Activated CD8-positive, alpha-beta memory T cell treated with anti-CD3 and anti-CD28 coated beads for 1 hour (primary cell): Measurements from ENCODE around the gene TRIM73.
"Not testable (repeated sequence)": the region's sequence is repeated elsewhere in the genome, so short reads cannot be mapped to it uniquely, and the experiment has no call there.

Experiments used
- DNase-seq, 2 donors: peaks; one replicate each; pipeline ENCODE4 v3.0.0-alpha.2; 2020; ENCODE audit warnings: low read depth in 1 of 2; ENCODE audit errors: extremely low read depth in 1 of 2

The TRIM73 gene

DNA sequence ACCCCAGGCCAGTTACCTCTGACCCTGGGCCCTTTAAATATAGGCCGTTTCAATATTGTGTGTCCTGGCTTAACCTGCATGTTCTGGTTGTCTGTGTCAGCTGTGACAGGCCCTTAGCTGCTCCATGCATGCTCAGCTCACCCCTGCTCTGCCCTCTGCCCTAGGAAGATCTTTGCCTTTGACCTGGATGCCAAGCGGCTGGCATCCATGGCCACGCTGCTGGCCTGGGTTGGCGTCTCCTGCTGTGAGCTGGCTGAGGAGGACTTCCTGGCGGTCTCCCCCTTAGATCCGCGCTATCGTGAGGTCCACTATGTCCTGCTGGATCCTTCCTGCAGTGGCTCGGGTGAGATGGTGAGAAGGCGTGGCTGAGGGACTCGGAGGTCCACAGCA, 20.0 kb downstream of the TRIM73 start:
- DNase-seq, result not testable (repeated sequence)

DNA sequence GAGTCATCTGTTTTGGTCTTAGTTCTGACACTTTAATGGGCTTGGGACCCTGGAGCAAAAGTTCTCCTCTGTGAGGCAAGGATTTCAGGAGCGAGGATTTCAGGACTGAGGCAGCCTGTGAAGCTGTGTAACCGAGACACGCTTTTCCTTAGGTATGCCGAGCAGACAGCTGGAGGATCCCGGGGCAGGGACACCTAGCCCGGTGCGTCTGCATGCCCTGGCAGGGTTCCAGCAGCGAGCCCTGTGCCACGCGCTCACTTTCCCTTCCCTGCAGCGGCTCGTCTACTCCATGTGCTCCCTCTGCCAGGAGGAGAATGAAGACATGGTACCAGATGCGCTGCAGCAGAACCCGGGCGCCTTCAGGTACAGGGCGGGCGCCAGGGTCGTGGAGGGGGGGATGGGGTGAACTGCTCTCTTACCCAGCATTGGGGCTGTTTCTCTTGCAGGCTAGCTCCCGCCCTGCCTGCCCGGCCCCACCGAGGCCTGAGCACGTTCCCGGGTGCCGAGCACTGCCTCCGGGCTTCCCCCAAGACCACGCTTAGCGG, 20.5 kb downstream of the TRIM73 start:
- DNase-seq, result not testable (repeated sequence)

GRCh38 chr7:75416787-75417186, 21.4 kb downstream of the TRIM73 start:
- not testable (repeated sequence) for DNase-seq

DNA sequence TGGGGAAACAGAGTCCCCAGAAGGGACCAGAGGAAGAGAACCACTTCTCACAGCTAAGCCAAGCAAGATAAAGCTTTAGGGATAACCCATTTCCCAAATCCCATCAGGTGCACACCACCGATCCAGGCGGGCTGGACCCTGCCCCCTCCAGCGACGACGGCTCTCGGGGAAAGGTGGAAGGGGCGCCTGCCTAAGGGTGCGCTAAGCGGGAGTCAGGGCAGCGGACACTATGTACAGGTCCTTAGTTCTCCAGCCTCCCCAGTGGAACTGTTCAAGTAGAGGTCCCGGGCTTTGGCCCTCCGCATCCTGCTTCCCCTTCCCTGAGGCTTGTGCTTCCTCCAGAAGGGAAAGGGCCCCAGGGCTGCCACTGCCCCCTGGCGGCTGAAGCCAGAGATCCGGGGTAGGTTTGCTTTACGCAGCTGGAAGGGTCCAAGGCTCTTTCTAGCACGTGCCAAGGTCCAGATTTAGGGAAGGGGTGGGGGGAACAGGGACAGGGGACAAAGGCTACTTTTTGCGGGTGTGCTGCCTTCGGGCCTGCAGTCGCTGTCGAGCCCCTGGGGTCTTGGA, 22.9 kb downstream of the TRIM73 start:
- DNase-seq, result not testable (repeated sequence)

GRCh38 chr7:75419210-75419609, 23.8 kb downstream of the TRIM73 start:
- DNase-seq, result not testable (repeated sequence)

DNA sequence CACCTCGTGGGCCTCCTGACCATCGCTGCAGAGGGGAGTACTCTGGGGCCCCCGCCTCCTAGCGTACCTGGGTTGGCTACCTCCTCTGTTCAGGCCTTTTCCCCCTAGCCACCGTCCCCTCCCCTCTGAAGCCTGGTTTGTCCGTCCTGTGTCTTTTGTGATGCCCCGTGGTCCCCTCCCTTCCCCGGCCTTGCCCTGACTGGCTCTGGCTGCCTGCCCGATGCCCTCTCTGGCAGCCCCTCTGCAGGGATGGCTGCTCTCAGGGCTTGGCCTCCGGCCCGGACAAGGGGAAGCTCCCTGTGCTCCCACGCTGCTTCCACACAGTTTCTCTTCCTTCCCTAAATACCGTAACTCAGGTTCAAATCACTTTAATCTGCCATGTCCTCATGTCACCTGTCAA, 24.3 kb downstream of the TRIM73 start:
- DNase-seq, result not testable (repeated sequence)

DNA sequence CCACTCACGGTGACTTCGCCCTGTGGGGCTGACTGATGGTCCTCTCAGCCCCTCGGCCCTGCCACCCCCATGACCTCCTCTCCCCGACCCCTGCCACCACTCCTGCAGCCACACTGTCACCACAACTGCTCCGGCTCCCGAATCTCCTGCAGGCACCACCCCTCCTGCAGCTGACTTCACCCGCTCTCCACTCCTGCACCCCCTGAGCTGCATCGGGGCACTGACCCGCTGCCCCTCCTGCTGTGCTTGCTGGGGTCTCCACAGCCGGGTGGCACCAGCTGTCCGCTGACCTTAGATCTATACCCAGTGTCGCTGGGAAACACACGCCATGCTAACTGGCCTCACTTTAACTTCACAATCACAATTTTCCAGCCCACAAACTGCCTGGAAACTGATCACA, 24.7 kb downstream of the TRIM73 start:
- not testable (repeated sequence) for DNase-seq

DNA sequence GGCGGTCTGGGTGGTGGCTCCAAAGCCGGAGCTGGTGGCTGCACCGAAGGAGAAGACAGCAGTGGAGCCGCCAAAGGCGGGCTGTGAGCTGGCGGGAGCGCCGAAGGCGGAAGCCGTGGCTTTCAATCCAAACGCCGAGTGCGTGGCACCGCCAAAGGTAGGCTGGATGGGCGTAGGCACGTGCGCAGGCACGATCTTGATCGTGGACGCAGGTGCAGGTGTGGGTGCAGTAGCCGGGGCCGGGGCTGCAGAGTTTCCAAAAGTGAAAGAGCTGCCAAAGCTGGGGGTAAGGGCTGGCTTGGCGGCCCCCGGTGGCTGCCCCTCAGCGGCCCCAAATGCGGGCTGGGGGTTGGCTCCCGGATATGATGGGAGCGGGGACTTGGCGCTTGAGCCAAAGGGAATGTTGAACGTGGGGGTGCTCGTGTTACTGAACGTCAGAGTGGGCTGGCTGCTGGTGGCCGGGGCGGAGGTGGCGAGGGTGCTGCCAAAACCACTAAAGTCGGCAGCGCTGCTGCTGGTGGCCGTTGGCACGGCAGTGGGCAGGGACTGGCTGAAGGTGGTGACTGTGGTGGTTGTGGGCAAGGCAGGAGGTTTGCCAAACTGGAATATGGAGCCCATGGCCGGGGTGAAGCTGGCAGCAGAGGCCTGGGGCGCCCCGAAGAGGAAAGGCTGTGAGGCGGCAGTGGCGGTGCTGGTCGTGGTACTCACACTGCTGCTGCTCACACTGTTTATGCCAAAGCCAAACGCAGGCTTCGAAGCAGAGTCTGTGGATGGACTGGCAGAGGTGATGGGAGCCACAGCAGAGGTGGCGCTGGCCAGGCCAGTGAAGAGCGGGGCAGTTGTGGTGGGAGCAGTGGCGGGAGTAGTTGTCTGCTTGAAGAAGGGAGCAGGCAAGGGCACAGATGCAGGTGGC, 26.6 kb downstream of the TRIM73 start:
- DNase-seq, result not testable (repeated sequence)

DNA sequence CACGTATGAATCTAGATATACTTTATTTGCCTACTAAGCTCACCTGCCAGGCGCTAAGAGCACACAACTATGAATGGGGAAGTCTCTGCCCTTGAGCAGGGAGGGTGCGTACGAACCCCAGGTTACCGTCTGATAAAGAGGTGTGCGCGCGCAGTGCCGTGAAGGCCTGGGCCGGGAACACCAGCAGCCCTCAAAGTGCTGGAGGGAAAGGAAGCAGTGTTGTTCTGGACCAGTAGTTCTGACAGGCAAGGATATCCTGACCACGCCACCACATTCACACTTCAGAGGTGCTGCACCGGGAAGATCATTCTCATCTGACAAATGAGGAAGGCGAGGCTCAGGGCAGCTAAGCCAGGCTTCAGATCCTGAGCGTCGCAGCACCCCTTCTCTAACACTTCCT, 28.1 kb downstream of the TRIM73 start:
- not testable (repeated sequence) for DNase-seq

DNA sequence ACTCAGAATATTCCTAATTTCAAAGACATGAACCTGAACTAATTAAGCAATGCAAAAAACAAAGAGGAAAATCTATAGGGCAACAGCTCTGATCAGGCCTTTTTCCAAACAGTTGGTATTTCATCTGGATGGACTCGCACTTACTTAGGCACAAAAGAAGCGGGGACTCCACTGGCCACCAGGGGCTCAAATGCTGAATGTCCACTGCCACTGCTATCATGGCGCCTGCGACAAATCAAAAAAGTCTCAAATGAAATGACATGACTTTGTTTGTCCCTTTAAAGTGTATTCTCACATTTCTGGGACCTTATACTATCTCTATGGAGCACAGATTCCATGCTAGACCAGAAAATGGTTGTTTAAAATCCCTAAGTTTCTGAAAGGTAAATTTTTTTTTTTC, 43.6 kb downstream of the TRIM73 start:
- DNase-seq, result not testable (repeated sequence)

GRCh38 chr7:75442101-75442464, 46.7 kb downstream of the TRIM73 start:
- not testable (repeated sequence) for DNase-seq

DNA sequence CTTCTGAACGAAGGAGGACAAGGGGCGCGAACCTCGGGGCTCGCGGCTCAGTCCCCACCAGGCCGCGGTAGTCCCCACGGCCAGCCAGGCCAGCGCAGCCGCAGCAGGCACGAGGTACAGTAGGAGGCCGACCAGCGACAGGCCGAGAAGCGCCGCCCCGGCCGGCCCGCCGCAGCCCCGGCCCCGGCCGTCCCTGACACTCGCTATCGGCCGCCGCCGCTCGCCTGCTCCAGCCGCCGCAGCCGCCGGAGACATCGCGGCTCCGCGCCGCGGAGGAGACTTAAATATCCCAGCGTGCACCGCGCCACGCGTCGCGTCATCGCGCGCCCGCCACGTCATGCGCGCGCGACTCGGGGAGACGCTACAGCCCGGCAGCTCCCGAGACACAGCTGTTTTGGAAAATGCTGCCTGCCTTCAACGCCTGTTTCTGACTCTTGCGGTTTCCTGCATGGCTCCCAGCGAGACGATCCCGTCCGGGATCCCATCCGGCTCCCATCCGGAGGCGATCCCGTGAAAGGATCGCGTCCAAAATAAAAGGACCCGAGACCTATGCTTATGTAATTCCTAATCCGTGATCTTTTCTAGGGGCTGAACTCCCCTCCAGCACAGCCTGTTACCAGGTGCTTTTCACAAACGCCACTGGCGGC, 47.2 kb downstream of the TRIM73 start:
- DNase-seq, result not testable (repeated sequence)

DNA sequence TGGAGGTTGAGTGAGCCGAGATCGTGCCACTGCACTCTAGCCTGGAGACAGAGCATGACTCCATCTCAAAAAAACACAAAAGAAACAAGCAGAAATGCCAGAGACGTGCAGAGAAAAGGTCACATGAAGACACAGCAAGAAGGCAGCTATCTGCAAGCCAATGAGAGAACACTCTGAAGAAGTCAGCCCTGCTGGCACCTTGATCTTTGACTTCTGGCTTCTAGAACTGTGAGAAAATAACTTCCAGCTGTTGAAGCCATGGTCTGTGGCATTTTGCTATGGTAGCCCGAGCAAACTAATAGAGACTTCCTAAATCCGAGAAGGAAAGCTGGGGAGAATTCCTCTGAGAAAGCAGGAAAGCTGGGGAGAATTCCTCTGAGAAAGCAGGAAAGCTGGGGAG, 54.5 kb downstream of the TRIM73 start:
- DNase-seq, result not testable (repeated sequence)

DNA sequence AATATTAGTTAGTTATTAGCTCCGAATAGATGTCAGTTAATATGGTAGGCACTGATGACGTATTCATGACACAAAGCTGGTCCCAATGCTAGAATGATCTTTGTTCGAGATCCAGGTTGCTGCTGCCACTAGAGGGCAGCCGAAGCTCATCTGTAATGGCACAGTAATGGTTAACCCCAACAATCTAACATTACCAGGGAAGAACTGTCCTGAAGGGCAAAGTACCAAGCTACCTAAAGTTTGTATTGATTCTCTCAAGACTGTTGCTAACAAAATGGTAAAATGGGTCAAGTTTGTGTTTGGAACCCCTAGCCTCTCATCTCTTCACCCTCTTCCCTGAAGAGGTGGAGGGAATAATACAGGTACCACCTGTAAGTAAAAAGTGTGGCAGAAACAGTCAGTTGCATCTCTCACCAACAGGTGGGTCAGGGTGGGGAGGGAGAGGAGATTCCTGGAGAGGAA, 57.1 kb downstream of the TRIM73 start:
- not testable (repeated sequence) for DNase-seq
